Measurements from ENCODE around the gene SCN2A.
"Not testable (repeated sequence)": the region's sequence is repeated elsewhere in the genome, so short reads cannot be mapped to it uniquely, and the experiment has no call there.

The SCN2A gene

GRCh38 chr2:165253178-165253577 lies 14.0 kb downstream of the SCN2A start:
- DNase-seq (ENCODE audit: low read depth) = no peak

GRCh38 chr2:165256618-165257017 lies 17.4 kb downstream of the SCN2A start:
- DNase-seq (ENCODE audit: low read depth) = no peak

GRCh38 chr2:165260347-165260746 lies 21.1 kb downstream of the SCN2A start:
- not testable (repeated sequence) for DNase-seq (ENCODE audit: low read depth)

- DNase-seq (ENCODE audit: low read depth) = no peak
Measured at GRCh38 chr2:165268754-165269153, 29.5 kb downstream of the SCN2A start.

GRCh38 chr2:165273176-165273575 lies 34.0 kb downstream of the SCN2A start:
- no peak for DNase-seq (ENCODE audit: low read depth)

GRCh38 chr2:165274698-165275097 lies 35.5 kb downstream of the SCN2A start:
- no peak for DNase-seq (ENCODE audit: low read depth)

- DNase-seq (ENCODE audit: low read depth) = no peak
Measured at GRCh38 chr2:165275932-165276331, 36.7 kb downstream of the SCN2A start.

GRCh38 chr2:165277295-165277694 lies 38.1 kb downstream of the SCN2A start:
- no peak for DNase-seq (ENCODE audit: low read depth)

GRCh38 chr2:165277860-165278656 lies 38.8 kb downstream of the SCN2A start:
- no peak for DNase-seq (ENCODE audit: low read depth)

GRCh38 chr2:165280356-165280755 lies 41.1 kb downstream of the SCN2A start:
- DNase-seq (ENCODE audit: low read depth) = no peak

GRCh38 chr2:165281387-165281786 lies 42.2 kb downstream of the SCN2A start:
- no peak for DNase-seq (ENCODE audit: low read depth)

- no peak for DNase-seq (ENCODE audit: low read depth)
Measured at GRCh38 chr2:165283342-165283741, 44.1 kb downstream of the SCN2A start.

- DNase-seq (ENCODE audit: low read depth) = no peak
Measured at GRCh38 chr2:165287094-165287778, 48.0 kb downstream of the SCN2A start.

GRCh38 chr2:165289069-165289468 lies 49.9 kb downstream of the SCN2A start:
- DNase-seq (ENCODE audit: low read depth) = no peak

GRCh38 chr2:165293440-165294420 lies 54.5 kb downstream of the SCN2A start:
- DNase-seq (ENCODE audit: low read depth) = no peak

GRCh38 chr2:165294912-165295311 lies 55.7 kb downstream of the SCN2A start:
- no peak for DNase-seq (ENCODE audit: low read depth)

- no peak for DNase-seq (ENCODE audit: low read depth)
Measured at GRCh38 chr2:165295643-165296042, 56.4 kb downstream of the SCN2A start.

GRCh38 chr2:165305391-165306096 lies 66.3 kb downstream of the SCN2A start:
- DNase-seq (ENCODE audit: low read depth) = no peak

GRCh38 chr2:165307317-165307716 lies 68.1 kb downstream of the SCN2A start:
- no peak for DNase-seq (ENCODE audit: low read depth)

- no peak for DNase-seq (ENCODE audit: low read depth)
Measured at GRCh38 chr2:165311949-165312348, 72.7 kb downstream of the SCN2A start.

GRCh38 chr2:165312999-165313398 lies 73.8 kb downstream of the SCN2A start:
- DNase-seq (ENCODE audit: low read depth) = no peak

- no peak for DNase-seq (ENCODE audit: low read depth)
Measured at GRCh38 chr2:165313509-165313908, 74.3 kb downstream of the SCN2A start.
